ENCODE measurements around the gene PLSCR1. TPM values are rescaled to one million over a fixed set of nuclear protein-coding genes. Genes with fewer than 3 reads are reported as not detected.
A peak's percentile ranks its signal among the peaks of the same experiment; 100 is the strongest.
"Not testable (repeated sequence)": the region's sequence is repeated elsewhere in the genome, so short reads cannot be mapped to it uniquely, and the experiment has no call there.

Gene PLSCR1
- total RNA-seq, 4 donors from 2014 or later: 23.8 to 34.4 (median 26.4) TPM

GRCh38 chr3:146499701-146500100 is 44.7 kb downstream of the PLSCR1 start:
- 70 to 76% methylated on average over 1 of the region's 1 CpG for WGBS, 2 donors
- DNase-seq (ENCODE audit: low spot score in 2 of 2): no peak
- H3K4me3 ChIP-seq (ENCODE audit: low read depth, poor library complexity, severe bottlenecking): no peak overlapping the region
- no peak for TF ChIP-seq POLR2A (IDR thresholded peaks at IDR 0.05)
- TF ChIP-seq CTCF (IDR thresholded peaks at IDR 0.05): no peak
- intact Hi-C loops (cut with DNase I; ENCODE audit: low total_unique reads): no loop called here

GRCh38 chr3:146498002-146498736 is 46.2 kb downstream of the PLSCR1 start:
- DNase-seq (ENCODE audit: low spot score in 2 of 2): no peak
- H3K4me3 ChIP-seq (ENCODE audit: low read depth, poor library complexity, severe bottlenecking): no peak overlapping the region
- intact Hi-C loops (cut with DNase I; ENCODE audit: low total_unique reads): no loop called here
- WGBS, 2 donors: 81 to 82% methylated on average over 13 of the region's 13 CpGs
- no peak for TF ChIP-seq CTCF (IDR thresholded peaks at IDR 0.05)
- TF ChIP-seq POLR2A (IDR thresholded peaks at IDR 0.05): no peak

GRCh38 chr3:146497145-146497843 is 47.1 kb downstream of the PLSCR1 start:
- DNase-seq (ENCODE audit: low spot score in 2 of 2): peak in 1 of 2 donors; percentile 73
- whole genome bisulfite sequencing, 2 donors: 93 to 94% methylated on average over 18 to 19 of the region's 28 CpGs
- H3K4me3 ChIP-seq (ENCODE audit: low read depth, poor library complexity, severe bottlenecking); intact Hi-C loops (cut with DNase I; ENCODE audit: low total_unique reads): not testable (repeated sequence)

- intact Hi-C loops (cut with DNase I; ENCODE audit: low total_unique reads): no loop called here
- no peak for DNase-seq (ENCODE audit: low spot score in 2 of 2)
- no peak for TF ChIP-seq POLR2A (IDR thresholded peaks at IDR 0.05)
- TF ChIP-seq CTCF (IDR thresholded peaks at IDR 0.05): no peak
- WGBS, 2 donors: 0 to 57% methylated on average over 1 of the region's 1 CpG
- no peak overlapping the region for H3K4me3 ChIP-seq (ENCODE audit: low read depth, poor library complexity, severe bottlenecking)
These were observed 47.7 kb downstream of the PLSCR1 start for GRCh38 chr3:146496726-146497125.

GRCh38 chr3:146496251-146496650 is 48.2 kb downstream of the PLSCR1 start:
- TF ChIP-seq CTCF (IDR thresholded peaks at IDR 0.05): no peak
- TF ChIP-seq POLR2A (IDR thresholded peaks at IDR 0.05): no peak
- no peak for DNase-seq (ENCODE audit: low spot score in 2 of 2)
- WGBS, 2 donors: 0 to 34% methylated on average over 1 of the region's 1 CpG
- intact Hi-C loops (cut with DNase I; ENCODE audit: low total_unique reads): no loop called here
- H3K4me3 ChIP-seq (ENCODE audit: low read depth, poor library complexity, severe bottlenecking): no peak overlapping the region

- TF ChIP-seq CTCF (IDR thresholded peaks at IDR 0.05) (no peak), POLR2A (IDR thresholded peaks at IDR 0.05) (no peak)
- WGBS, 2 donors: 80 to 91% methylated on average over 2 of the region's 2 CpGs
- intact Hi-C loops (cut with DNase I; ENCODE audit: low total_unique reads): no loop called here
- no peak for DNase-seq (ENCODE audit: low spot score in 2 of 2)
- no peak overlapping the region for H3K4me3 ChIP-seq (ENCODE audit: low read depth, poor library complexity, severe bottlenecking)
These were observed 50.6 kb downstream of the PLSCR1 start for GRCh38 chr3:146493761-146494160.
